Panc1 (cell line): ENCODE data around the gene HHAT. TPM values are rescaled to one million over a fixed set of nuclear protein-coding genes. Genes with fewer than 3 reads are reported as not detected.

Source experiments
- ATAC-seq: fragments of 200-7000 bp; cut with Tn5 transposase; 2 replicates; pipeline ENCODE4 v1.9.1; 2020; ENCODE audit warnings: mild to moderate bottlenecking, moderate library complexity
- BruUV-seq: library from RNA; stranded (reverse); fragments of 400-500 nt; replicated peaks from 2 replicates; lab custom pipeline; 2021; lab: Mats Ljungman, UMichigan
- CTCF ChIA-PET: fragments of 300-600 bp; sonication (Branson Sonifier 250); formaldehyde crosslinking; loops from one replicate; lab custom pipeline; 2022; ENCODE audit warnings: antibody characterized with exemption; lab: Charles Lee
- POLR2A ChIA-PET: fragments of 300-600 bp; sonication (Branson Sonifier 250); formaldehyde crosslinking; loops from one replicate; lab custom pipeline; 2022; ENCODE audit warnings: antibody characterized with exemption; lab: Charles Lee
- DNase-seq: peaks from one replicate; pipeline ENCODE4 v3.0.0-alpha.2; 2010; ENCODE audit warnings: low read depth, low spot score
- H3K27ac ChIP-seq: 2 replicates; pipeline ENCODE4 v1.5.1; 2011; ENCODE audit warnings: mild to moderate bottlenecking, low read length, inconsistent platforms
- H3K27me3 ChIP-seq: fragments of 200-500 bp; sonication (Bioruptor generic); 2 replicates; pipeline ENCODE4 v1.6.0; 2014; ENCODE audit warnings: low read length, inconsistent platforms; ENCODE audit not compliant: control insufficient read depth, insufficient read depth
- H3K36me3 ChIP-seq: fragments of 200-500 bp; sonication (Bioruptor generic); 2 replicates; pipeline ENCODE4 v1.5.1; 2014; ENCODE audit warnings: inconsistent platforms, mild to moderate bottlenecking, low read length, moderate library complexity; ENCODE audit not compliant: control insufficient read depth, insufficient read depth
- H3K4me1 ChIP-seq: 2 replicates; pipeline ENCODE4 v1.5.1; 2011; ENCODE audit warnings: inconsistent platforms, mild to moderate bottlenecking, low read length, moderate library complexity; ENCODE audit not compliant: control insufficient read depth, insufficient read depth
- H3K4me3 ChIP-seq, 2 experiments: 2 replicates each; pipeline ENCODE4 v1.5.1; 2011 to 2012; ENCODE audit warnings: low read depth in 2 of 2, low read length in 2 of 2, mild to moderate bottlenecking in 2 of 2, inconsistent platforms in 1 of 2, moderate library complexity in 1 of 2
- H3K9me3 ChIP-seq: fragments of 200-500 bp; sonication (Bioruptor generic); 2 replicates; pipeline ENCODE4 v1.5.1; 2014; ENCODE audit warnings: low read depth, mild to moderate bottlenecking, inconsistent platforms, low read length, moderate library complexity; ENCODE audit not compliant: control insufficient read depth, insufficient read depth
- CTCF ChIP-seq: fragments of 450-650 bp; IDR thresholded peaks from 2 replicates; pipeline ENCODE4 v1.5.1; 2017; ENCODE audit warnings: mild to moderate bottlenecking
- POLR2AphosphoS5 ChIP-seq: IDR thresholded peaks from 2 replicates; pipeline ENCODE4 v1.6.1; 2012; ENCODE audit warnings: mild to moderate bottlenecking, low read depth, low read length, moderate library complexity
- SIN3A ChIP-seq: IDR thresholded peaks from 2 replicates; pipeline ENCODE4 v1.6.1; 2012; ENCODE audit warnings: low read depth, mild to moderate bottlenecking, low read length, moderate library complexity, borderline replicate concordance; ENCODE audit not compliant: insufficient read depth
- TCF7L2 ChIP-seq: IDR thresholded peaks from 2 replicates; pipeline ENCODE4 v1.6.1; 2011; ENCODE audit warnings: mild to moderate bottlenecking, low read depth, low read length, inconsistent platforms
- in situ Hi-C: cut with HindIII; loops from 2 replicates; pipeline ENCODE4 v1.10.0; 2016; ENCODE audit warnings: low sequenced_read_pairs, low pct_unique_long_range_greater_than_20kb
- intact Hi-C: fragments of 100-400 bp; cut with micrococcal nuclease; formaldehyde crosslinking; loops from one replicate; pipeline ENCODE4 v1.10.0; 2022; ENCODE audit not compliant: unreplicated experiment
- total RNA-seq: library from RNA; stranded (reverse); gene quantifications from one replicate; pipeline ENCODE4 v1.2.1, GENCODE V29; 2021; ENCODE audit not compliant: unreplicated experiment
- TF ChIP-seq, protein P1 (sequence below), 2 experiments: IDR thresholded peaks; 2 replicates each; pipeline ENCODE4 v1.6.1; 2011 to 2012; ENCODE audit warnings: low read depth in 2 of 2, control low read depth in 1 of 2, low read length in 1 of 2, mild to moderate bottlenecking in 1 of 2, moderate library complexity in 1 of 2; ENCODE audit not compliant: insufficient read depth in 1 of 2

HHAT gene
- total RNA-seq, 1 experiment from 2014 or later, result 2.3 TPM

DNA sequence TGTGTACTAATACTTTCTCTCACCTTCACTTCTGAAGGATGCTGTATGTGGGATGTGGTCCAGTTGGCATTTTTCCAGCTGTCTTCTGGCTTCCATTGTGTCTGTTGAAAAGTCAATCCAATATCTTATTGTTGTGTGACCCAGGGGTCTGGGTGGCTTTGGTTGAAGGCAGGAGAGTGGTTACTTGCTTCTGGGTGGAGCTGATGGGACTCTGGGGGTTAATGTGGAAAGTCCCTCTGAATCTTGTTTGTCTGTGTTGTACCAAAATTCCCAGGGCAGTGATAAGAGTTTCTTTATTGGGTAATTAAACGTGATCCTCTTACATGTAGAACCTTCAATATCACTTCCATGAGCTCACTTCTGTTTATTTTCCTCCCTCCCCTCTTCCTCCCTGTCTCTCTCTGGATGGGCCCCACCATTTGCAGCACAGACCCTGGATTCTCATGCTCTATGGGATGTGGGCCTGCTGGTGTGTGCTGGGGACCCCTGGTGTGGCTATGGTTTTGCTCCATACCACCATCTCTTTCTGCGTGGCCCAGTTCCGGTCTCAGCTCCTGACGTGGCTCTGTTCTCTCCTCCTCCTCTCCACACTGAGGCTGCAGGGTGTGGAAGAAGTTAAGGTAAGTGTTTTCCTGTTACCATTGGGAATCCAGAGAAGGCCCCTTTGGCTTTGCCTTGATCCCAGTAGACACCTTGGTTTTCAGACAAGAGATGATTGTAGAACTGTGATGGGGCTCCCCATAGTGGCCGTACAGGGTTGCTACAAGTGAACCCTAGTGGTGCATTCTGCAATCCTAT is 71.5 kb downstream of the HHAT start:
- POLR2A ChIA-PET, result no interaction called here
- no peaks in the 10 kb centered on the region for H3K4me1 ChIP-seq
- CTCF ChIA-PET, result interaction anchor here (0.5 to 0.8 kb wide), 2 partner anchors 42 to 673 kb away, joined by 3 to 11 read pairs; no protein-coding TSS in a partner anchor
- peak; percentile 39 for DNase-seq
- no peak overlapping the region for H3K4me3 ChIP-seq
- intact Hi-C loops (loop anchor here (1.0 to 2.0 kb wide), 2 partner anchors 39 to 257 kb away; no protein-coding TSS in a partner anchor), in situ Hi-C loops (no loop called here)
- H3K36me3 ChIP-seq, result no peaks in the 10 kb centered on the region
- H3K27ac ChIP-seq, result no peak overlapping the region
- BruUV-seq, result no TSS peak
- TF ChIP-seq POLR2AphosphoS5 (no peak), CTCF (peak; percentile 86), TCF7L2 (no peak)
- ATAC-seq, result peak; percentile 96
- H3K27me3 ChIP-seq, result no peaks in the 10 kb centered on the region
- no peaks in the 10 kb centered on the region for H3K9me3 ChIP-seq

GRCh38 chr1:210402560-210402959 is 73.9 kb downstream of the HHAT start:
- H3K27ac ChIP-seq, result no peak overlapping the region
- in situ Hi-C loops, result no loop called here
- no peaks in the 10 kb centered on the region for H3K9me3 ChIP-seq
- ChIA-PET POLR2A (interaction anchor here (0.6 kb wide), 1 partner anchor 50 kb away, joined by 4 read pairs; no protein-coding TSS in a partner anchor), CTCF (no interaction called here)
- intact Hi-C loops, result no loop called here
- no peaks in the 10 kb centered on the region for H3K27me3 ChIP-seq
- BruUV-seq, result no TSS peak
- H3K36me3 ChIP-seq, result no peaks in the 10 kb centered on the region
- ATAC-seq, result no peak
- no peak overlapping the region for H3K4me3 ChIP-seq
- no peak for DNase-seq
- TF ChIP-seq CTCF (no peak), TCF7L2 (no peak), POLR2AphosphoS5 (no peak), SIN3A (no peak)
- TF ChIP-seq, protein P1, sequence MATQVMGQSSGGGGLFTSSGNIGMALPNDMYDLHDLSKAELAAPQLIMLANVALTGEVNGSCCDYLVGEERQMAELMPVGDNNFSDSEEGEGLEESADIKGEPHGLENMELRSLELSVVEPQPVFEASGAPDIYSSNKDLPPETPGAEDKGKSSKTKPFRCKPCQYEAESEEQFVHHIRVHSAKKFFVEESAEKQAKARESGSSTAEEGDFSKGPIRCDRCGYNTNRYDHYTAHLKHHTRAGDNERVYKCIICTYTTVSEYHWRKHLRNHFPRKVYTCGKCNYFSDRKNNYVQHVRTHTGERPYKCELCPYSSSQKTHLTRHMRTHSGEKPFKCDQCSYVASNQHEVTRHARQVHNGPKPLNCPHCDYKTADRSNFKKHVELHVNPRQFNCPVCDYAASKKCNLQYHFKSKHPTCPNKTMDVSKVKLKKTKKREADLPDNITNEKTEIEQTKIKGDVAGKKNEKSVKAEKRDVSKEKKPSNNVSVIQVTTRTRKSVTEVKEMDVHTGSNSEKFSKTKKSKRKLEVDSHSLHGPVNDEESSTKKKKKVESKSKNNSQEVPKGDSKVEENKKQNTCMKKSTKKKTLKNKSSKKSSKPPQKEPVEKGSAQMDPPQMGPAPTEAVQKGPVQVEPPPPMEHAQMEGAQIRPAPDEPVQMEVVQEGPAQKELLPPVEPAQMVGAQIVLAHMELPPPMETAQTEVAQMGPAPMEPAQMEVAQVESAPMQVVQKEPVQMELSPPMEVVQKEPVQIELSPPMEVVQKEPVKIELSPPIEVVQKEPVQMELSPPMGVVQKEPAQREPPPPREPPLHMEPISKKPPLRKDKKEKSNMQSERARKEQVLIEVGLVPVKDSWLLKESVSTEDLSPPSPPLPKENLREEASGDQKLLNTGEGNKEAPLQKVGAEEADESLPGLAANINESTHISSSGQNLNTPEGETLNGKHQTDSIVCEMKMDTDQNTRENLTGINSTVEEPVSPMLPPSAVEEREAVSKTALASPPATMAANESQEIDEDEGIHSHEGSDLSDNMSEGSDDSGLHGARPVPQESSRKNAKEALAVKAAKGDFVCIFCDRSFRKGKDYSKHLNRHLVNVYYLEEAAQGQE (IDR thresholded peaks at IDR 0.05; ENCODE audit: insufficient read depth in 1 of 2, low read depth in 2 of 2, low read length in 1 of 2), result no peak
- no peaks in the 10 kb centered on the region for H3K4me1 ChIP-seq
